Central memory CD4-positive, alpha-beta T cell (primary cell): Measurements from ENCODE around the gene PLK5.
"Not testable (repeated sequence)": the region's sequence is repeated elsewhere in the genome, so short reads cannot be mapped to it uniquely, and the experiment has no call there.

Experiments
- DNase-seq: peaks from one replicate; pipeline ENCODE4 v3.0.0; 2022

The PLK5 gene

GRCh38 chr19:1491114-1491848 is 32.6 kb upstream of the PLK5 start, which contains the start of gene REEP6:
Gene REEP6 (plus strand): TSS chr19:1491181. CDS start chr19:1491270, 89 bp downstream.
- no peak for DNase-seq

- DNase-seq = no peak
These were observed 32.1 kb upstream of the PLK5 start for GRCh38 chr19:1491849-1492170.

GRCh38 chr19:1492474-1493006 is 31.3 kb upstream of the PLK5 start:
- no peak for DNase-seq

- DNase-seq = no peak
These were observed 29.6 kb upstream of the PLK5 start for GRCh38 chr19:1494115-1494815.

GRCh38 chr19:1495051-1495798 is 28.7 kb upstream of the PLK5 start:
- DNase-seq = no peak

GRCh38 chr19:1495799-1496713 is 27.8 kb upstream of the PLK5 start:
- DNase-seq = no peak

- no peak for DNase-seq
These were observed 26.9 kb upstream of the PLK5 start for GRCh38 chr19:1496714-1497577.

GRCh38 chr19:1497578-1498235 is 26.2 kb upstream of the PLK5 start:
- DNase-seq = no peak

- DNase-seq = not testable (repeated sequence)
These were observed 24.6 kb upstream of the PLK5 start for GRCh38 chr19:1499231-1499630.

- no peak for DNase-seq
These were observed 22.7 kb upstream of the PLK5 start for GRCh38 chr19:1501200-1501595.

GRCh38 chr19:1502433-1503088 is 21.3 kb upstream of the PLK5 start:
- no peak for DNase-seq

- peak; percentile 40 for DNase-seq
These were observed 20.6 kb upstream of the PLK5 start for GRCh38 chr19:1503089-1503924.

- DNase-seq = no peak
These were observed 19.7 kb upstream of the PLK5 start for GRCh38 chr19:1503925-1504773.

GRCh38 chr19:1505012-1505411 is 18.9 kb upstream of the PLK5 start:
- DNase-seq = no peak

- no peak for DNase-seq
These were observed 17.6 kb upstream of the PLK5 start for GRCh38 chr19:1505991-1506881.

GRCh38 chr19:1507192-1507660 is 16.7 kb upstream of the PLK5 start:
- no peak for DNase-seq
